Activated CD4-positive, alpha-beta memory T cell treated with anti-CD3 and anti-CD28 coated beads, Interleukin-2, amount 10 ng/mL, durations not matched to agents 7 days and 5 days (primary cell): ENCODE results near the gene EGFL8. TPM values are rescaled to one million over a fixed set of nuclear protein-coding genes. Genes with fewer than 3 reads are reported as not detected.
A peak's percentile ranks its signal among the peaks of the same experiment; 100 is the strongest.
"Not testable (repeated sequence)": the region's sequence is repeated elsewhere in the genome, so short reads cannot be mapped to it uniquely, and the experiment has no call there.

ENCODE experiments used
- CTCF ChIA-PET: fragments of 350-600 bp; sonication (Branson Sonifier 250); formaldehyde crosslinking; loops from one replicate; lab custom pipeline; 2021; ENCODE audit warnings: antibody characterized with exemption, inconsistent platforms; lab: Charles Lee
- POLR2A ChIA-PET: fragments of 350-600 bp; sonication (Branson Sonifier 250); formaldehyde crosslinking; loops from one replicate; lab custom pipeline; 2021; ENCODE audit warnings: antibody characterized with exemption; lab: Charles Lee
- DNase-seq: peaks from one replicate; pipeline ENCODE4 v3.0.0-alpha.2; 2020
- H3K27ac Mint-ChIP-seq: one replicate; pipeline ENCODE4 v1.8.0; 2021; ENCODE audit warnings: mild to moderate bottlenecking, mixed read lengths
- H3K27me3 Mint-ChIP-seq: one replicate; pipeline ENCODE4 v1.8.0; 2021; ENCODE audit warnings: mixed read lengths
- H3K36me3 Mint-ChIP-seq: one replicate; pipeline ENCODE4 v1.8.0; 2021; ENCODE audit warnings: low read depth, mixed read lengths
- H3K4me1 Mint-ChIP-seq: one replicate; pipeline ENCODE4 v1.8.0; 2021; ENCODE audit warnings: mixed read lengths
- H3K4me3 Mint-ChIP-seq: one replicate; pipeline ENCODE4 v1.8.0; 2021; ENCODE audit warnings: mild to moderate bottlenecking, mixed read lengths
- H3K9me3 Mint-ChIP-seq: one replicate; pipeline ENCODE4 v1.8.0; 2021; ENCODE audit warnings: mixed read lengths
- total RNA-seq, 2 experiments: library from RNA; stranded (reverse); gene quantifications; one replicate each; pipeline ENCODE4 v1.2.3, GENCODE V29; 2021

Gene EGFL8
- total RNA-seq, 2 experiments from 2014 or later = 5.1 to 5.2 TPM

GRCh38 chr6:32190054-32190851, 25.9 kb downstream of the EGFL8 start, which contains the start of gene PBX2:
TSS of gene PBX2 (minus strand) at chr6:32190202. CDS start at chr6:32189915, 287 bp downstream.
- no peaks in the 10 kb centered on the region for H3K27me3 Mint-ChIP-seq
- DNase-seq = peak; percentile 89
- H3K27ac Mint-ChIP-seq = peak within 1 kb of the TSS; percentile 99
- H3K36me3 Mint-ChIP-seq = peaks cover 65% of the 10 kb centered on the region
- no peaks in the 10 kb centered on the region for H3K9me3 Mint-ChIP-seq
- peak within 1 kb of the TSS; percentile 100 for H3K4me3 Mint-ChIP-seq
- peaks cover 66% of the 10 kb centered on the region for H3K4me1 Mint-ChIP-seq
- CTCF ChIA-PET = interaction anchor here (1.2 kb wide), 1 partner anchor 11 kb away, joined by 6 read pairs; no protein-coding TSS in a partner anchor
- POLR2A ChIA-PET = interaction anchor here (0.6 to 10.5 kb wide), 8 partner anchors 11 to 1081 kb away, joined by 3 to 155 read pairs (median 4); partner anchors contain the start of genes AGPAT1, ATF6B, DXO and FKBPL

- Mint-ChIP-seq H3K36me3 (peaks cover 57% of the 10 kb centered on the region), H3K27ac (peak overlapping the region; percentile 99), H3K4me3 (peak overlapping the region; percentile 100), H3K9me3 (no peaks in the 10 kb centered on the region), H3K4me1 (peaks cover 61% of the 10 kb centered on the region), H3K27me3 (no peaks in the 10 kb centered on the region)
- ChIA-PET CTCF (interaction anchor here (1.2 kb wide), 1 partner anchor 11 kb away, joined by 6 read pairs; no protein-coding TSS in a partner anchor), POLR2A (interaction anchor here (0.7 to 10.5 kb wide), 8 partner anchors 12 to 1081 kb away, joined by 3 to 155 read pairs (median 4); partner anchors contain the start of genes AGPAT1, ATF6B, DXO and FKBPL)
- no peak for DNase-seq
These were observed 26.7 kb downstream of the EGFL8 start for GRCh38 chr6:32190911-32191677.

GRCh38 chr6:32191696-32192607, 27.6 kb downstream of the EGFL8 start:
- Mint-ChIP-seq H3K36me3 (peaks cover 49% of the 10 kb centered on the region), H3K27ac (peak overlapping the region; percentile 99), H3K4me1 (peaks cover 56% of the 10 kb centered on the region), H3K4me3 (peak overlapping the region; percentile 100), H3K27me3 (no peaks in the 10 kb centered on the region), H3K9me3 (no peaks in the 10 kb centered on the region)
- ChIA-PET POLR2A (interaction anchor here (0.7 to 10.5 kb wide), 11 partner anchors 12 to 782 kb away, joined by 3 to 155 read pairs (median 7); partner anchors contain the start of genes AGPAT1, ATF6B, FKBPL and PSMB8), CTCF (interaction anchor here (0.6 to 1.2 kb wide), 3 partner anchors 13 to 233 kb away, joined by 3 to 8 read pairs (median 4); partner anchors contain the start of genes NELFE and SKIC2)
- DNase-seq = no peak

GRCh38 chr6:32192608-32193039, 28.2 kb downstream of the EGFL8 start, which contains the start of gene GPSM3:
TSS of gene GPSM3 (minus strand) at chr6:32192643. CDS start at chr6:32192513, 130 bp downstream.
- peak within 1 kb of the TSS; percentile 99 for H3K27ac Mint-ChIP-seq
- ChIA-PET CTCF (interaction anchor here (0.6 to 1.2 kb wide), 3 partner anchors 13 to 233 kb away, joined by 3 to 8 read pairs (median 4); partner anchors contain the start of genes NELFE and SKIC2), POLR2A (interaction anchor here (0.7 to 10.5 kb wide), 10 partner anchors 13 to 781 kb away, joined by 3 to 155 read pairs (median 5); partner anchors contain the start of genes AGPAT1, ATF6B, DXO and FKBPL)
- peaks cover 42% of the 10 kb centered on the region for H3K36me3 Mint-ChIP-seq
- no peaks in the 10 kb centered on the region for H3K27me3 Mint-ChIP-seq
- peaks cover 52% of the 10 kb centered on the region for H3K4me1 Mint-ChIP-seq
- DNase-seq = peak; percentile 69
- H3K4me3 Mint-ChIP-seq = peak within 1 kb of the TSS; percentile 100
- no peaks in the 10 kb centered on the region for H3K9me3 Mint-ChIP-seq

- DNase-seq, H3K9me3 Mint-ChIP-seq, H3K27me3 Mint-ChIP-seq: not testable (repeated sequence)
- Mint-ChIP-seq H3K4me3 (peak overlapping the region; percentile 100), H3K36me3 (peaks cover 38% of the 10 kb centered on the region), H3K27ac (peak overlapping the region; percentile 99), H3K4me1 (peaks cover 47% of the 10 kb centered on the region)
- CTCF ChIA-PET = interaction anchor here (0.6 to 1.3 kb wide), 4 partner anchors 14 to 234 kb away, joined by 3 to 8 read pairs (median 4); partner anchors contain the start of genes FKBPL, NELFE and SKIC2
- POLR2A ChIA-PET = interaction anchor here (0.7 to 10.5 kb wide), 8 partner anchors 14 to 781 kb away, joined by 3 to 155 read pairs (median 6); partner anchors contain the start of genes AGPAT1, ATF6B, DXO and FKBPL
These were observed 28.7 kb downstream of the EGFL8 start for GRCh38 chr6:32193096-32193495.

GRCh38 chr6:32194388-32194787, 30.0 kb downstream of the EGFL8 start:
- H3K36me3 Mint-ChIP-seq = peaks cover 25% of the 10 kb centered on the region
- no peaks in the 10 kb centered on the region for H3K27me3 Mint-ChIP-seq
- DNase-seq = no peak
- H3K4me3 Mint-ChIP-seq = peak overlapping the region; percentile 95
- ChIA-PET CTCF (interaction anchor here (1.3 to 2.0 kb wide), 3 partner anchors 51 to 67 kb away, joined by 3 to 20 read pairs (median 5); partner anchors contain the start of genes ATF6B and FKBPL), POLR2A (interaction anchor here (2.2 to 10.5 kb wide), 3 partner anchors 15 to 777 kb away, joined by 14 to 155 read pairs (median 16); partner anchors contain the start of genes AGPAT1, ATF6B and RNF5)
- H3K27ac Mint-ChIP-seq = peak overlapping the region; percentile 47
- H3K9me3 Mint-ChIP-seq = no peaks in the 10 kb centered on the region
- peaks cover 35% of the 10 kb centered on the region for H3K4me1 Mint-ChIP-seq

GRCh38 chr6:32194825-32195651, 30.6 kb downstream of the EGFL8 start:
- CTCF ChIA-PET = interaction anchor here (0.7 to 2.1 kb wide), 17 partner anchors 11 to 774 kb away, joined by 3 to 20 read pairs (median 4); partner anchors contain the start of genes AGPAT1, ATF6B, BRD2 and DXO
- peaks cover 24% of the 10 kb centered on the region for H3K36me3 Mint-ChIP-seq
- H3K27me3 Mint-ChIP-seq = no peaks in the 10 kb centered on the region
- H3K9me3 Mint-ChIP-seq = no peaks in the 10 kb centered on the region
- peaks cover 35% of the 10 kb centered on the region for H3K4me1 Mint-ChIP-seq
- peak overlapping the region; percentile 85 for H3K27ac Mint-ChIP-seq
- peak; percentile 53 for DNase-seq
- POLR2A ChIA-PET = interaction anchor here (0.7 to 10.5 kb wide), 12 partner anchors 9 to 777 kb away, joined by 3 to 155 read pairs (median 4); partner anchors contain the start of genes AGPAT1, ATF6B, BRD2 and FKBPL
- H3K4me3 Mint-ChIP-seq = peak overlapping the region; percentile 95

GRCh38 chr6:32195652-32195901, 31.2 kb downstream of the EGFL8 start:
- no peaks in the 10 kb centered on the region for H3K9me3 Mint-ChIP-seq
- CTCF ChIA-PET = interaction anchor here (0.6 to 2.1 kb wide), 21 partner anchors 10 to 1632 kb away, joined by 3 to 20 read pairs (median 3); partner anchors contain the start of genes AGPAT1, ATF6B, BRD2 and DXO

GRCh38 chr6:32195902-32196681, 31.7 kb downstream of the EGFL8 start:
- peak; percentile 73 for DNase-seq
- Mint-ChIP-seq H3K27ac (peak overlapping the region; percentile 98), H3K36me3 (peaks cover 16% of the 10 kb centered on the region), H3K4me1 (peaks cover 35% of the 10 kb centered on the region), H3K9me3 (no peaks in the 10 kb centered on the region), H3K27me3 (peaks cover 2% of the 10 kb centered on the region), H3K4me3 (peak overlapping the region; percentile 95)
- ChIA-PET CTCF (interaction anchor here (0.6 to 2.1 kb wide), 20 partner anchors 14 to 1633 kb away, joined by 3 to 20 read pairs (median 4); partner anchors contain the start of genes AGPAT1, ATF6B, BRD2 and DXO), POLR2A (interaction anchor here (0.6 to 10.5 kb wide), 18 partner anchors 8 to 775 kb away, joined by 3 to 155 read pairs (median 4); partner anchors contain the start of genes AGPAT1, ATF6B, BRD2 and FKBPL)

More at GRCh38 chr6:32195652-32195901, 31.2 kb downstream of the EGFL8 start:
- Mint-ChIP-seq H3K4me3 (peak overlapping the region; percentile 95), H3K4me1 (peaks cover 35% of the 10 kb centered on the region), H3K27me3 (peaks cover 2% of the 10 kb centered on the region), H3K36me3 (peaks cover 19% of the 10 kb centered on the region), H3K27ac (peak overlapping the region; percentile 98)
- DNase-seq = peak; percentile 100
- POLR2A ChIA-PET = interaction anchor here (0.7 to 10.5 kb wide), 12 partner anchors 9 to 776 kb away, joined by 3 to 155 read pairs (median 4); partner anchors contain the start of genes AGPAT1, ATF6B, BRD2 and FKBPL
